Peyer's patch (tissue), 4 donors: ENCODE measurements around the gene CDYL.

Experiments
- POLR2A ChIP-seq, 2 donors: fragments of 450-650 bp; IDR thresholded peaks; one replicate each; pipeline ENCODE4 v1.5.1; 2017; ENCODE audit warnings: antibody characterized with exemption in 2 of 2, mild to moderate bottlenecking in 2 of 2, moderate library complexity in 2 of 2
- TF ChIP-seq, protein P1 (sequence below), 6 experiments: fragments of 450-650 bp in 4 of 6; fragments of 200-600 bp in 2 of 6; sonication (generic) in 1 of 6; IDR thresholded peaks; one replicate each; pipeline ENCODE4 v1.5.1; 2017 to 2019; ENCODE audit warnings: antibody characterized with exemption in 6 of 6, mild to moderate bottlenecking in 3 of 6, moderate library complexity in 1 of 6

- no peak for TF ChIP-seq POLR2A (IDR thresholded peaks at IDR 0.05)
- TF ChIP-seq, protein P1, sequence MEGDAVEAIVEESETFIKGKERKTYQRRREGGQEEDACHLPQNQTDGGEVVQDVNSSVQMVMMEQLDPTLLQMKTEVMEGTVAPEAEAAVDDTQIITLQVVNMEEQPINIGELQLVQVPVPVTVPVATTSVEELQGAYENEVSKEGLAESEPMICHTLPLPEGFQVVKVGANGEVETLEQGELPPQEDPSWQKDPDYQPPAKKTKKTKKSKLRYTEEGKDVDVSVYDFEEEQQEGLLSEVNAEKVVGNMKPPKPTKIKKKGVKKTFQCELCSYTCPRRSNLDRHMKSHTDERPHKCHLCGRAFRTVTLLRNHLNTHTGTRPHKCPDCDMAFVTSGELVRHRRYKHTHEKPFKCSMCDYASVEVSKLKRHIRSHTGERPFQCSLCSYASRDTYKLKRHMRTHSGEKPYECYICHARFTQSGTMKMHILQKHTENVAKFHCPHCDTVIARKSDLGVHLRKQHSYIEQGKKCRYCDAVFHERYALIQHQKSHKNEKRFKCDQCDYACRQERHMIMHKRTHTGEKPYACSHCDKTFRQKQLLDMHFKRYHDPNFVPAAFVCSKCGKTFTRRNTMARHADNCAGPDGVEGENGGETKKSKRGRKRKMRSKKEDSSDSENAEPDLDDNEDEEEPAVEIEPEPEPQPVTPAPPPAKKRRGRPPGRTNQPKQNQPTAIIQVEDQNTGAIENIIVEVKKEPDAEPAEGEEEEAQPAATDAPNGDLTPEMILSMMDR (IDR thresholded peaks at IDR 0.05) = no peak
Observed at GRCh38 chr6:4776493-4777393, 539 bp downstream of the CDYL start.
